Left renal cortex interstitium (tissue), 4 donors: ENCODE results near the gene RTEL1. TPM values are rescaled to one million over a fixed set of nuclear protein-coding genes. Genes with fewer than 3 reads are reported as not detected.
A peak's percentile ranks its signal among the peaks of the same experiment; 100 is the strongest.

ENCODE experiments used
- DNase-seq, 4 donors: peaks; one replicate each; pipeline ENCODE4 v3.0.0-alpha.2; 2013; ENCODE audit warnings: low read depth in 4 of 4, low spot score in 2 of 4, missing footprints in 1 of 4
- polyA plus RNA-seq, 4 donors: library from polyadenylated mRNA; unstranded; fragments of 120-200 nt; gene quantifications; one replicate each; pipeline ENCODE4 v1.2.1, GENCODE V29; 2013; ENCODE audit not compliant: insufficient read length in 4 of 4

Gene RTEL1
- polyA plus RNA-seq, 4 donors = 14.0 to 26.9 (median 19.3) TPM

GRCh38 chr20:63734946-63735858 lies 77.1 kb downstream of the RTEL1 start:
- DNase-seq = no peak

- DNase-seq = no peak
These were observed 78.0 kb downstream of the RTEL1 start, which contains the start of gene LIME1 for GRCh38 chr20:63735859-63736718. Gene LIME1, plus strand, starts transcription at chr20:63736664. Its CDS starts 886 bp downstream, at chr20:63737550.

- DNase-seq = no peak
These were observed 79.0 kb downstream of the RTEL1 start for GRCh38 chr20:63736893-63737694.

- DNase-seq = no peak
These were observed 79.5 kb downstream of the RTEL1 start for GRCh38 chr20:63737695-63737944.

- no peak for DNase-seq
These were observed 80.0 kb downstream of the RTEL1 start for GRCh38 chr20:63737945-63738686.

GRCh38 chr20:63738687-63739129 lies 80.6 kb downstream of the RTEL1 start:
- peak in 1 of 4 donors; percentile 28 for DNase-seq

GRCh38 chr20:63739130-63740069 lies 81.3 kb downstream of the RTEL1 start, which contains the start of gene SLC2A4RG:
Gene SLC2A4RG, plus strand, starts transcription at chr20:63739776. Its CDS starts 137 bp downstream, at chr20:63739913.
- peak in 3 of 4 donors; percentile 59 to 74 (median 66) for DNase-seq

GRCh38 chr20:63740070-63740626 lies 82.0 kb downstream of the RTEL1 start:
- peak in 2 of 4 donors; percentile 9 to 33 for DNase-seq

- peak; percentile 55 to 79 (median 72) for DNase-seq
These were observed 82.7 kb downstream of the RTEL1 start for GRCh38 chr20:63740627-63741353.

GRCh38 chr20:63741354-63741675 lies 83.2 kb downstream of the RTEL1 start:
- DNase-seq = no peak

- DNase-seq = no peak
These were observed 83.7 kb downstream of the RTEL1 start for GRCh38 chr20:63741676-63742380.

GRCh38 chr20:63742381-63743024 lies 84.4 kb downstream of the RTEL1 start:
- DNase-seq = no peak

GRCh38 chr20:63743210-63743970 lies 85.3 kb downstream of the RTEL1 start:
- no peak for DNase-seq

GRCh38 chr20:63744158-63744557 lies 86.0 kb downstream of the RTEL1 start:
- no peak for DNase-seq

GRCh38 chr20:63744574-63745423 lies 86.7 kb downstream of the RTEL1 start:
- no peak for DNase-seq
